ENCODE data around the gene ISL2.

ISL2 gene

GRCh38 chr15:76380249-76380648, 43.7 kb downstream of the ISL2 start:
- no peak for DNase-seq

DNA sequence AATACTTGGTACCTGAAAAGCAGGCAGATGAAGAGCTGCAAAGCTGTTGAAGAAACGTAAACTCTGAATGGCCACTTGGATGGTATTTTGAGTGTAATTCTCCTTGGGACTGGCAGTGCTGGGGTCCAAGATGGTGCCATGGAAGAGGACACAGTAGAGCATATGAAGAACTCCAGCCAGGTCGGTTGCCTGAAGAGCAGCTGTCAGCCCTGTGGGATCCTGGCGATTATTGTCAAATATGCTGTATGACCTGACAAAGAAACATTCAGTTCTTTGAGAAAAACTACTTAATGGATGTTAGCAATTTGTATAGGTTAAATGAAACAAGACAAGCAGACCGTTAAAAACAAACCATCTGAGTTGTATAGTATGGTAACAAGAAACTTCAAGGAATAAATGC, 44.8 kb downstream of the ISL2 start:
- no peak for DNase-seq

DNA sequence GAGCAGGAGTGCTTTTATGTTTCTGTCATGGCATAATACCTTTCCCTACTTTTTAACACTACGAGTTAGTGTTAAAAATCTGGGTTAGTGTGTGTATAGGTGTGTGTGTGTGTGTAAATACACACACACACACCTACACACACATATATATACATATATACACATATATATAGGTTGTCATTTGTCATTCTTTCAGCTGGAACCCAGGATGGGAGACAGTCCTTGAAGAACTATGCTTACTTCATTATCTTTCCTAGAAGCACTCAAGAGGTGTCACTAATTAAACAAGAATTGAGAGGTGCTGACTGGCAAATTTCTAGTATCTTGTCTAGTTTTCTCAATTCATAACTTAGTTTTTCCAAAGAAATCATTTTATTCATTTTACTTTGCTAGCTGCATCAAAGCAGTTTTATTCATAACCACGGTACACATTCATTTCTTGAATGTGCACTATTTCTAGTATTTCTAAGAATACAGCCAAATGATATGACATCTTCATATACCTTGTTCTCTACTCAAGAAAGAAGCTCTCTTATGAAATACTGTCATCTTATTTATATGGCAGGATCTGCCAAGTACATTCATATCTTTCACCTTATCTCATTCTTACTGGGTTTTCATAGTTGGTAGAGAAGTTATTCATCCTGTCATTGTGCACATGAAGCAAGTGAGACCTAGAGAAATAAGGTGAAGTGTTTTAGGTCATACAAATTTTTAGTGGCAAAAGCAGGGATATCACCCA, 46.6 kb downstream of the ISL2 start:
- DNase-seq: no peak

DNA sequence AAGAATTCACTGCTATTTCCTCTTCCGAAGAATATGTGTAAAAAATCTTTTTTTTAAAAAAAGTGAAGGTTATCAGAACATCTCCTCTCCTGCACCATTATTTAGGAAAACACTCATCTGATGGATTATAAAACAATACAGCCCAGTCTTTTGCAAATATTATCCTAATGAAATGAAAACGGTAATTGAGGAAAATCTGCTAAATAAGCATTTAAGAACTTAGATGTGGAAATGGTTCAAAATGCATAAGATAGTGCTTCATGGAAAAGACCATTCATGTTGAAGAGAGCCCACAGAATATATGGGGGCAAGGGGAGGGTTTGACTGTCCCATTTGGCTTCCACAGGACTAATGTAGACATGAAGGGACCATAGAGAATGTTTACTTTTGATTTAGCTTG, 47.8 kb downstream of the ISL2 start:
- DNase-seq: no peak

GRCh38 chr15:76386178-76386577, 49.6 kb downstream of the ISL2 start:
- no peak for DNase-seq

DNA sequence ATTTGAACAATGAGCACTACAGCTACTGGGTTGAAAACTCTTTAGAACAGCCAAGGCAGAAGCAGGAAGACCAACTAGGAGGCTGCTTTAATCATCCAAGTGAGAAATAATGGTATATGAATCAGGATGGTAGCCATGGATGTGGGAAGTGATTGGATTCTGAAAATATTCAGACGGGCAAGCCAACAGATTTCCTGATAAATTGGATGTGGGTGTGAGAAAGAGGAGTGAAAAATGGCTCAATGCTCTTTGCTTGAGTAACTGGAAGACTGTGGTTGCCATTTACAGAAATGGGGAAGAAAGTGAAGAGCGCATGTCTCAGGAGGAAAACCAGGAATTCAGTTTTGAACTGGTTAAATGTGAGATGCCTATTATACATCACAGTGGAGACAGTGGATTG, 50.4 kb downstream of the ISL2 start:
- DNase-seq: no peak

GRCh38 chr15:76390571-76390970, 54.0 kb downstream of the ISL2 start:
- DNase-seq: no peak

- no peak for DNase-seq
Observed at GRCh38 chr15:76391309-76391708, 54.7 kb downstream of the ISL2 start.

- DNase-seq: no peak
Observed at GRCh38 chr15:76391847-76392246, 55.3 kb downstream of the ISL2 start.

All from NCI-H2171 treated with DMSO at 0.1 percent for 48 hours (cell line).